Neuronal stem cell (in vitro differentiated cells): ENCODE measurements around the gene TNFSF12.

Experiments
- DNase-seq: peaks from one replicate; pipeline ENCODE4 v3.0.0-alpha.2; 2013; ENCODE audit warnings: low spot score
- H2AFZ ChIP-seq: one replicate; pipeline ENCODE4 v1.6.1; 2013; ENCODE audit warnings: mild to moderate bottlenecking, low read length, inconsistent platforms
- H2AK5ac ChIP-seq: 2 replicates; pipeline ENCODE4 v1.6.1; 2013; ENCODE audit warnings: low read depth, mild to moderate bottlenecking, inconsistent platforms, low read length, moderate library complexity, mixed read lengths
- H2BK120ac ChIP-seq: 2 replicates; pipeline ENCODE4 v1.6.1; 2013; ENCODE audit warnings: low read depth, mild to moderate bottlenecking, inconsistent platforms, low read length, moderate library complexity, mixed read lengths
- H2BK12ac ChIP-seq: one replicate; pipeline ENCODE4 v1.6.1; 2013; ENCODE audit warnings: low read length, inconsistent platforms
- H2BK15ac ChIP-seq: 2 replicates; pipeline ENCODE4 v1.6.1; 2013; ENCODE audit warnings: mild to moderate bottlenecking, low read length, inconsistent platforms, mixed read lengths
- H2BK5ac ChIP-seq: one replicate; pipeline ENCODE4 v1.6.1; 2013; ENCODE audit warnings: inconsistent platforms, mild to moderate bottlenecking, low read length, moderate library complexity
- H3K14ac ChIP-seq: one replicate; pipeline ENCODE4 v1.6.1; 2013; ENCODE audit warnings: low read length, inconsistent platforms
- H3K18ac ChIP-seq: 2 replicates; pipeline ENCODE4 v1.6.1; 2013; ENCODE audit warnings: low read length, inconsistent platforms
- H3K23ac ChIP-seq: 2 replicates; pipeline ENCODE4 v1.6.1; 2013; ENCODE audit warnings: low read depth, mild to moderate bottlenecking, mixed read lengths, low read length, inconsistent platforms; ENCODE audit not compliant: poor library complexity
- H3K27ac ChIP-seq: replicated peaks from 3 replicates; pipeline ENCODE4 v1.5.1; 2013; ENCODE audit warnings: low read length, inconsistent platforms
- H3K27me3 ChIP-seq, 3 experiments: 2 replicates each; pipeline ENCODE4 v1.6.1; 2013; ENCODE audit warnings: low read length in 3 of 3, mild to moderate bottlenecking in 2 of 3, inconsistent platforms in 1 of 3, low read depth in 1 of 3, mixed read lengths in 1 of 3, moderate library complexity in 1 of 3; ENCODE audit not compliant: control insufficient read depth in 3 of 3, insufficient read depth in 3 of 3
- H3K36me3 ChIP-seq, 2 donors: replicated peaks in 1 of 2; 2 replicates each; pipeline ENCODE4 v1.6.1; 2013; ENCODE audit warnings: low read length in 2 of 2; ENCODE audit not compliant: control insufficient read depth in 2 of 2, insufficient read depth in 2 of 2
- H3K4ac ChIP-seq: 2 replicates; pipeline ENCODE4 v1.6.1; 2013; ENCODE audit warnings: inconsistent platforms, mild to moderate bottlenecking, low read length, moderate library complexity
- H3K4me1 ChIP-seq, 2 donors: 1 replicate in 1 of 2; 2 replicates in 1 of 2; pipeline ENCODE4 v1.6.1; 2013; ENCODE audit warnings: low read length in 2 of 2, low read depth in 1 of 2; ENCODE audit not compliant: control insufficient read depth in 2 of 2, insufficient read depth in 1 of 2
- H3K4me2 ChIP-seq: one replicate; pipeline ENCODE4 v1.6.1; 2013; ENCODE audit warnings: mild to moderate bottlenecking, low read length, inconsistent platforms; ENCODE audit not compliant: insufficient read depth, poor library complexity, severe bottlenecking
- H3K4me3 ChIP-seq, 2 donors: 2 replicates each; pipeline ENCODE4 v1.5.1; 2013; ENCODE audit warnings: low read length in 2 of 2, mild to moderate bottlenecking in 2 of 2, inconsistent platforms in 1 of 2, moderate library complexity in 1 of 2
- H3K79me1 ChIP-seq: one replicate; pipeline ENCODE4 v1.6.1; 2013; ENCODE audit warnings: low read depth, mild to moderate bottlenecking, inconsistent platforms, low read length, moderate library complexity
- H3K9ac ChIP-seq: one replicate; pipeline ENCODE4 v1.6.1; 2013; ENCODE audit warnings: mild to moderate bottlenecking, low read depth, low read length, inconsistent platforms; ENCODE audit not compliant: poor library complexity
- H3K9me3 ChIP-seq, 2 donors: replicated peaks in 1 of 2; 2 replicates each; pipeline versions ENCODE3 to v1.6.1; 2013; ENCODE audit warnings: low read length in 2 of 2, mild to moderate bottlenecking in 2 of 2, inconsistent platforms in 1 of 2, low read depth in 1 of 2, mixed read lengths in 1 of 2, moderate library complexity in 1 of 2; ENCODE audit not compliant: control insufficient read depth in 2 of 2, insufficient read depth in 1 of 2
- H4K8ac ChIP-seq: one replicate; pipeline ENCODE4 v1.6.1; 2013; ENCODE audit warnings: low read depth, mild to moderate bottlenecking, inconsistent platforms, low read length, moderate library complexity
- H4K91ac ChIP-seq: one replicate; pipeline ENCODE4 v1.6.1; 2013; ENCODE audit warnings: low read length, low read depth, mild to moderate bottlenecking, inconsistent platforms; ENCODE audit not compliant: poor library complexity
- WGBS, 2 donors: extraction: QIAGEN DNeasy Blood & Tissue Kit; methylation state at CpG; one replicate each; pipeline ENCODE4 v1.1.7; 2013; ENCODE audit warnings: missing lambda C conversion rate in 2 of 2, mixed read lengths in 1 of 2; ENCODE audit not compliant: insufficient read length in 2 of 2, insufficient replicate concordance in 1 of 2; ENCODE audit errors: extremely low coverage in 2 of 2; 5-methylcytosine and 5-hydroxymethylcytosine counted together

TNFSF12 gene

DNA sequence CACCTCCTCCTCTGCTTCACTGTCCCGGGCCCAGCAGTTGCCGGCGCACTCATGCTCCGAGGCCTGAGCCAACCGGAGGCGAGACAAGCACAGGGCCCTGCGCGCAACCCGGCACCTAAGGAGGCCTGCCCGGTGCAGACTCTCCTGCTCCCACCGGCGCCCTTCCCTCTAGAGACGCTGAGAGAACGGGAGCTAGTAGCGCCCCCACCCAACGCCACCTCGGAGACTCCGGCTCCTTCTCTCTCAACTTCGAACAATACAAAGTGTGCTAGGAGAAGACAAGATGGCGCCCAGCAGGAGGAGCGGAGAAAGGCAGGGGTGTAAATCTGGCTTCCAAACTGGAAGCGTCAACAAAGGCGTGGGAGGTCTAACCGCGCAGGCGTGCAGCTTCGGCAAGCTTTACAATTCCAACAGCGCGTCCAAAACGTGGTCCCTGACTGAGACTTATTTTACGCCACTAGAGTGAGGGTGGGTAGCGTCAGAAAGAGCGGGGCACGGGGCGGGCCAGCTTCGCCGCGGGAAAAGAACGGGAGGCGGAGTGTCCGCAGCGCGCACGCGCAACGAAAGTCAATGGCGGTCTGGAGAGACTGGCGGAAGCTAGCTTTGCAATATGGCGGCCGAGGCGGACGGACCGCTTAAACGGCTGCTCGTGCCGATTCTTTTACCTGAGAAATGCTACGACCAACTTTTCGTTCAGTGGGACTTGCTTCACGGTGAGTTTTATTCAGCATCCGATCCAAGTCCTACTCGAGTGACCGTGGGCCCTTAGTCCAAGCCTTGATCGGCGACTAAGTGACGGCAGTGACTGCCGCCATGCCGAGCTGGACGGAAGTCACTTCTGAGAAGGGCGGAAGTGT is 34.6 kb downstream of the TNFSF12 start, which contains the start of gene MPDU1:
Gene MPDU1, plus strand, starts transcription at position 600 of the 857 bp plus-strand sequence. Its CDS starts 11 bp downstream, at position 611.
- H2AFZ ChIP-seq, result peak within 1 kb of the TSS; percentile 86
- peak within 1 kb of the TSS; percentile 98 for H3K27ac ChIP-seq
- H3K4me2 ChIP-seq, result peak within 1 kb of the TSS; percentile 69
- peak; percentile 96 for DNase-seq
- peak within 1 kb of the TSS; percentile 98 for H2BK12ac ChIP-seq
- peaks cover 13% of the 10 kb centered on the region for H3K79me1 ChIP-seq
- H3K4me3 ChIP-seq, result peak within 1 kb of the TSS; percentile 58 to 86
- no peaks in the 10 kb centered on the region for H3K9me3 ChIP-seq
- peak within 1 kb of the TSS; percentile 100 for H2AK5ac ChIP-seq
- peak within 1 kb of the TSS; percentile 92 for H3K23ac ChIP-seq
- peak within 1 kb of the TSS; percentile 90 for H3K9ac ChIP-seq
- peak within 1 kb of the TSS; percentile 94 for H3K4ac ChIP-seq
- peak within 1 kb of the TSS; percentile 99 for H2BK120ac ChIP-seq
- peaks cover 13 to 17% of the 10 kb centered on the region in 2 donors for H3K4me1 ChIP-seq
- H2BK5ac ChIP-seq, result peak within 1 kb of the TSS; percentile 100
- H3K36me3 ChIP-seq, result peaks cover 34 to 70% of the 10 kb centered on the region in 2 donors
- peak within 1 kb of the TSS; percentile 100 for H2BK15ac ChIP-seq
- WGBS, 2 donors, result no CpG with 5 or more reads among the region's 69 CpGs
- H3K18ac ChIP-seq, result peak within 1 kb of the TSS; percentile 100
- H3K27me3 ChIP-seq, result no peaks in the 10 kb centered on the region
- H3K14ac ChIP-seq, result peak within 1 kb of the TSS; percentile 59
- peak within 1 kb of the TSS; percentile 99 for H4K8ac ChIP-seq
- H4K91ac ChIP-seq, result peak within 1 kb of the TSS; percentile 100

DNA sequence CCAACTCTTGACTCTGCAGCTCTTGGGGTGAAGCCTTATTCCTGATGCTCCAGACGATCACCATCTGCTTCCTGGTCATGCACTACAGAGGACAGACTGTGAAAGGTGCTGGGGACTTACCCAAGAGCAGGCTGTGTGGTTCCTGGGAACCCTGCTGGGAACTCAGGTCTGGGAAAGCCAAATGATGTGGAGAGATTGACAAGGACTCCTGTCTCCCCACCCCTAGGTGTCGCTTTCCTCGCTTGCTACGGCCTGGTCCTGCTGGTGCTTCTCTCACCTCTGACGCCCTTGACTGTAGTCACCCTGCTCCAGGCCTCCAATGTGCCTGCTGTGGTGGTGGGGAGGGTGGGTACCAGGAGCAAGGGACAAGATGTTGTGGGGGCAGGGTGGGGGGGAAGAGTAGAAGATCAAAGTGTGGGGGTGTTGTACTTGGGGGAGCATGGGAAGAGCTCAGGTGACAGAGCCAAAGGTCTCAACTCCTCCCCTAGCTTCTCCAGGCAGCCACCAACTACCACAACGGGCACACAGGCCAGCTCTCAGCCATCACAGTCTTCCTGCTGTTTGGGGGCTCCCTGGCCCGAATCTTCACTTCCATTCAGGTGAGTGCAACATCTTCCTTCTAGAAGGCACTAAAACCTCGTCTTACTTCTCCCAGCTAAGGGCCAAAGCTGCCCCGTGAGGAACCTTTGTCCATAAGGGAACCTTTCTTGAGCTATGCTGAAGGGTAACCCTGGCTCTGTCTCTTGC is 38.0 kb downstream of the TNFSF12 start:
- H3K14ac ChIP-seq, result no peak overlapping the region
- no peak overlapping the region for H3K4me3 ChIP-seq
- H3K36me3 ChIP-seq, result peaks cover 28 to 73% of the 10 kb centered on the region in 2 donors
- no peak for DNase-seq
- no peak overlapping the region for H3K9ac ChIP-seq
- no peak overlapping the region for H3K18ac ChIP-seq
- H4K8ac ChIP-seq, result no peak overlapping the region
- H3K23ac ChIP-seq, result no peak overlapping the region
- no peak overlapping the region for H2BK15ac ChIP-seq
- no peak overlapping the region for H2AK5ac ChIP-seq
- H2BK120ac ChIP-seq, result no peak overlapping the region
- H3K4ac ChIP-seq, result no peak overlapping the region
- peaks cover 13% of the 10 kb centered on the region for H3K79me1 ChIP-seq
- no peaks in the 10 kb centered on the region for H3K9me3 ChIP-seq
- no peak overlapping the region for H3K27ac ChIP-seq
- no peaks in the 10 kb centered on the region for H3K27me3 ChIP-seq
- no peak overlapping the region for H2BK5ac ChIP-seq
- H4K91ac ChIP-seq, result no peak overlapping the region
- no peak overlapping the region for H2AFZ ChIP-seq
- WGBS, 2 donors, result no CpG with 5 or more reads among the region's 9 CpGs
- peaks cover 24 to 41% of the 10 kb centered on the region in 2 donors for H3K4me1 ChIP-seq
- no peak overlapping the region for H3K4me2 ChIP-seq
- no peak overlapping the region for H2BK12ac ChIP-seq

DNA sequence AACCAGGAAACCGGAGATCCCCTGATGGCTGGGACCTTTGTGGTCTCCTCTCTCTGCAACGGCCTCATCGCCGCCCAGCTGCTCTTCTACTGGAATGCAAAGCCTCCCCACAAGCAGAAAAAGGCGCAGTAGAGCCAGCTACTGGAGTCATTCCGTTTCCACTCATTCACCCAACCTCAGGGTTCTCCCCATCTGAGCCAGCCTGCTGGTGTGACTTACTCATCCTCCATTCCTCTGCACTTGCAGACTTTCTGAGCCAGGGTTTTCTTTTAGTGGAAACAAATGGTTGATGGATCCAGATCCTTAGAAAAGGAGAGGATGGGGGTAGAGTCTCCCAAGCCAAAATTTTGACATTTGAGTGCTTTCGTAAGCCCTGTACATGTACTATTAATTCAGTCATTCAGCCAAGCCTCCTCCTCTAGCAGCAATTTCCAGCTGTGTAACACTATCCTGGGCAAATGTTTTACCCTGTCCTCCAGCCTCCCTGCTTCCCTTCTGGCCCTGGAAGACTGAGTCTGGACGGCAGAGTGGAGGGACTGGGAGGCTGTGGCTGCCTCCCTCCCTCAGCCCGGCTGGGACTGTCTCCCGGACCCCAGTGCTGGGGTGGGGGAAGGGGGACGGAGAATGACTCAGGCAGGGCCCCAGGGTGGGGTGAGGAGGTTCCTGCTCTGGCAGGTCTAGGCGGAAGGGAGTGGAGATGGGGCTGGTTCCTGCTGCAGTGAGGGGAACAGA is 38.7 kb downstream of the TNFSF12 start:
- Histone ChIP-seq H3K14ac (no peak overlapping the region), H2AFZ (no peak overlapping the region), H3K27ac (no peak overlapping the region), H4K8ac (no peak overlapping the region), H3K79me1 (peaks cover 7% of the 10 kb centered on the region), H3K9me3 (no peaks in the 10 kb centered on the region), H3K36me3 (peaks cover 33 to 73% of the 10 kb centered on the region in 2 donors), H3K4ac (no peak overlapping the region), H2AK5ac (no peak overlapping the region), H3K23ac (no peak overlapping the region), H2BK120ac (no peak overlapping the region), H3K18ac (no peak overlapping the region), H3K4me3 (no peak overlapping the region), H3K4me2 (no peak overlapping the region), H3K27me3 (no peaks in the 10 kb centered on the region), H3K9ac (peak overlapping the region; percentile 45), H2BK15ac (no peak overlapping the region), H2BK5ac (no peak overlapping the region), H4K91ac (no peak overlapping the region), H3K4me1 (peaks cover 22 to 43% of the 10 kb centered on the region in 2 donors), H2BK12ac (no peak overlapping the region)
- DNase-seq, result no peak
- no CpG with 5 or more reads among the region's 12 CpGs for WGBS, 2 donors
